GM21529 (cell line): ENCODE measurements around the gene KANK3.
"Not testable (repeated sequence)": the region's sequence is repeated elsewhere in the genome, so short reads cannot be mapped to it uniquely, and the experiment has no call there.

Experiments
- ATAC-seq: cut with Tn5 transposase; IDR thresholded peaks from one replicate; pipeline ENCODE4 v1.9.1; 2021; ENCODE audit not compliant: unreplicated experiment

Gene KANK3

DNA sequence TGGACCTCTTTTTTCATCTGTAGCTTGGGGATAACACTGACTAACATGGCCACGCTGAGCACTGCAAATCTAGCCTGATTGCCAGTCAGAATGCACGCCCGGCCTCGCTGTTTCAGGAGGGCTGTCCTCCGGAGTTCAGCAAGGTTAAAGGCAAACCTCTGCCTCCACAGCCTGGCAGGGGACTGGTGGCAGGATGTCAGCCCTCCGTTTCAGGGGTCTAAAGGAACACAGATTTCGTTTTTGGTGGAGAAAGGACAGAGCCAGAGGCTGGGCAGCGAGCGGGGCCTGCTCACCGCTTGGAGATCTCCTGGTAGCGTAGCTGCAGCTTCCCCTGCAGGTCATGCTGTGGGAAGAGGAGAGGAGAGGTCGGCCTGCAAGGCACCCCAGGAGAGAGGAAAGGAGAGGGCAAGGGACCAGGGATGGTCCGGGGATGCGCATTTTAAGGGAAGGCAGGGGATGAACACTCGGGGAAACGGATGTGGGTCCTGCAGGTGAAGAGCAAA, 22.4 kb downstream of the KANK3 start:
- peak; percentile 16 for ATAC-seq

DNA sequence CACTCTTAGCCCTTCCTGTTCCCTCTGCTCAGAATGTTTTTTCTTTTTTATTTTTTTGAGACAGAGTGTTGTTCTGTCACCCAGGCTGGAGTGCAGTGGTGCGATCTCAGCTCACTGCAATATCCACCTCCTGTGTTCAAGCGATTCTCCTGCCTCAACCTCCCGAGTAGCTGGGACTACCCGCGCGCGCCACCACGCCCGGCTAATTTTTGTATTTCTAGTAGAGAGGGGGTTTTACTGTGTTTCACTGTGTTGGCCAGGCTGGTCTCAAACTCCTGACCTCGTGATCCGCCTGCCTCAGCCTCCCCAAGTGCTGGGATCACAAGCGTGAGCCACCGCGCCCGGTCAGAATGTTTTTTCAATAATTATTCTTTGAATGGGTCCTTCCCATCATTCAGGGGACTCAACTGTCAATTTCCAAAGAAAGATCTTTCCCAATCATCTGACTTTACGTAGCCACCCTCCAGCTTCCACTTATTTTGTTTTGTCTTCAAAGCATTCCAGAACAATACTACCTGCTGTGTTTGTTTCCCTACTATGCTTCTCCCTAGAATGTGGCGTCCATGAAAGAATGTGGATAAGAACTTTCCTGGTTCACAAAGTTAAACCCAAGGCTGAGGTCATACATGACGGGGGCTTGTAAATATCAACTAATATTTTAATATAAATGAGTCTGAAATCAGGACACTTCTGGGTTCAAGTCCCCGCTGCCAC, 23.1 kb downstream of the KANK3 start:
- ATAC-seq: no peak

DNA sequence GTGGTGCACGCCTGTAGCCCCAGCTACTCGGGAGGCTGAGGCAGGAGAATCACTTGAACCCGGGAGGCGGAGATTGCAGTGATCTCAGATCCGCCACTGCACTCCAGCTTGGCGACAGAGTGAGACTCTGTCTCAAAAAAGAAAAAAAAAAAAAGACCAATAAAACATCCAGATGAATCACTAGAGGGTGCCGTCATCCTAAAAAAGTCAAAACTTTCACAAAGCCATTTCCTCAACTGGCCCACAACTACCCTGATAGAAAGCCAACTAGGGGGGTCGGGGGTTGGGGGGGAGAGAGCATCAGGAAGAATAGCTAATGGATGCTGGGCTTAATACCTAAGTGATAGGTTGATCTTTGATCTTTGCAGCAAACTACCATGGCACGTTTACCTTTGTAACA, 24.2 kb downstream of the KANK3 start:
- not testable (repeated sequence) for ATAC-seq

DNA sequence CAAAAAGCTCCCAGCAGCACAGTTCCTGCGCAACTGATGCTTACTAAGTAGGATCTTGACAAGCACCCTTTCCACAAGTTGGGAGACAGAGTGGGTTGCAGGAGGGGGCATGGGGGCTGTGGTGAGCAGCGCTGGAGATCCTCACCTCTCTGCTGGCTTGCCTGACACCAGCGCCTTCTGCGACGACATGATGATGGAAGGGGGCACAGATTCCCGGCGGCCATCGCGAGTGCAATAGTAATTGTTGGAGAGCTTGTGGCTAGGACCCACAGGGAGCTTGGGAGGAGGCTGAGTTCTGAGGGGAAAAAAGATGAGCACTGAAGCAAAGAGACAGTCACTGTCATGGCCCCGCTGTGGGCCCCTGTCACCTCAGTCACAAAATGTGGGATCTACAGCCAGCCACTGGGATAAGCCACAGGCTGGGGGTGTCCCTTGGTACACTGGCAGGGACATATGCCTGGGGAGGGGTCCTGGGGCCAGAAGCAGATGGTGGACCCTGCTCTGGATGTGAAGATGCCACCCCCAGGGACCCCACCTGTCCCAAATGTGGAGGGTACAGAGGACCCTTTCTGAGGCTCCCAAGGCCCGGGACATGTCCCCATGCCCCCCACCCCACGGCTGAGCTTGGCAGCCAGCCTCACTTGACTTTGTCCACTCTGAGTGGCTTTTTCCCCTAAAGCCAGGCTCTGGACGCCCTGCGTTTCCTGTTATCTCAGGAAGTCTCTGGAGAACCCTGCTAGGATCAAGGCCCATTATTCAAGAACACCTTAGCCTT, 26.5 kb downstream of the KANK3 start:
- ATAC-seq: no peak

DNA sequence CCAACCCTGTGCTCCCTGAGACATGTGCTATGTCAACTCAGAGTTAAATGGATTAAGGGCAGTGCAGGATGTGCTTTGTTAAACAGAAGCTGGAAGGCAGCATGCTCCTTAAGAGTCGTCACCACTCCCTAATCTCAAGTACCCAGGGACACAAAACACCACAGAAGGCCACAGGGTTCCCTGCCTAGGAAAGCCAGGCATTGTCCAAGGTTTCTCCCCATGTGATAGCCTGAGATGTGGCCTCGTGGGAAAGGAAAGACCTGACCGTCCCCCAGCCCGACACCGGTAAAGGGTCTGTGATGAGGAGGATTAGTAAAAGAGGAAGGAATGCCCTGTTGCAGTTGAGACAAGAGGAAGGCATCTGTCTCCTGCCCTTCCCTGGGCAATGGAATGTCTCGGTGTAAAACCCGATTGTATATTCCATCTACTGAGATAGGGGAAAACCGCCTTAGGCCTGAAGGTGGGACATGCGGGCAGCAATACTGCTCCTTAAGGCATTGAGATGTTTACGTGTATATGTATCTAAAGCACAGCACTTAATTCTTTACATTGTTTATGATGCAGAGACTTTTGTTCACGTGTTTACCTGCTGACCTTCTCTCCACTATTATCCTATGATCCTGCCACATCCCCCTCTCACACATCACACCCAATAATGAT, 28.0 kb downstream of the KANK3 start:
- ATAC-seq: not testable (repeated sequence)

DNA sequence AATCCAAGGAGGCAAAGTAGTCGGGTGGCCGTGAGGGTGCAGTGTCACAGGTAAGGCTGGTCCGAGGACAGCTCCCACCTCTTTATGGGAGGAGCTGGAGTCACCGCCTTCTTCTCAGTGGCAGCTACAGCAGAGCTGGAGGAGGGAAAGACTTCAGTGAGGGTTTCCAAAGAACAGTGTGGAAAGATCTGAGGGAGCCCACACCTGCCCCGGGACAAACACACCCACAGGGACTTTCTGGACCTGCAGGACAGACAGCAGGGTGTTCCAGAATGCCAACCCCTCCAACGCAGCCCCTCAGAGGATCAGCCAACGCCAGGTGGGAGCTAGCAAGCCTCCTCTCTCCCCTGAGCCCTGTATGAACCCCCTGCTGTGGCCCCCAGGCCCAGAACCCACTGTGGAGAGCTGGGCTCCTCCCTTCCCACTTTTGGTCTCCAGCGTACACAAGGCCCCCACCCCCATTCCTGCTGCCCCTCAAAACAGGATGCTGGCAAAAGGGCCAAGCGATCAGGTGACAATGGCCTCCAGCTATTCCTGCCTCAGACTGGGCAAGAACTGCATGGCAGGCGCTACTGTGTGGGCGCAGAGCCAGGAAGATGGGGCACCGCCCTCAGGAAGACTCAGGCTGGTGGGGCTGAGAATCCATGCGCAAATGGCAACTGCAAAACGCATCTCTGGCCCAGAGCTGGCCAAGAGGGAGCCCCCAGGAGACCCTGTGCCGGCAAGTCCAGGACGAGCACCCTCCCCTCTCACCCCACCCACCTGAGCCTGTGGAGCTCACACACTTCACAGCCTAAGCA, 31.4 kb downstream of the KANK3 start:
- ATAC-seq: no peak

DNA sequence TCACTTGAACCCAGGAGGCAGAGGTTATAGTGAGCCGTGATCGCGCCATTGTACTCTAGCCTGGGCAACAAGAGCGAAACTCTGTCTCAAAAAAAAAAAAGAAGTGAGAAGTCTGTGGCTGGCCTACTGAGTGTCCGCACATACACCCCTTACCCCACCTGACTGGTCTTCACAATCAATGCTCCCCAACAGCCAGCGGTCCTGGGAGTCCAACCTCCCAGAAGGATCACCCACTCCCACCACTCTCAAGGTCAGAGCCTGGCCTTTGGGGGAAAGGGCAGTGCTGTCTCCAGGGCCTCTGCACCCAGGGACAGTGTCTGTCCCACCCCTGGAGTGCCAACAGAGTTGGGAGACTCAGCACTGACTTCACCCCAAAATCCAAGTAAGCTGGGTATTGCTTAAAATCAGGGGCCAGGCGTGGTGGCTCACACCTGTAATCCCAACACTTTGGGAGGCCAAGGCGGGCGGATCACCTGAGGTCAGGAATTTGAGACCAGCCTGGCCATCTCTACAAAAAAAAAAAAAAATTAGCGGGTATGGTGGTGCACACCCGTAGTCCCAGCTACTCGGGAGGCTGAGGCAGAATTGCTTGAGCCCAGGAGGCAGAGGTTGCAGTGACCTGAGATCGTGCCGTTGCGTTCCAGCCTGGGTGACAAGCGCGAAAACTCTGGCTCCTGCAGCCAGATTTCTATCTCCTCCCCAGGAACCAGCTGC, 32.6 kb downstream of the KANK3 start:
- ATAC-seq: no peak

DNA sequence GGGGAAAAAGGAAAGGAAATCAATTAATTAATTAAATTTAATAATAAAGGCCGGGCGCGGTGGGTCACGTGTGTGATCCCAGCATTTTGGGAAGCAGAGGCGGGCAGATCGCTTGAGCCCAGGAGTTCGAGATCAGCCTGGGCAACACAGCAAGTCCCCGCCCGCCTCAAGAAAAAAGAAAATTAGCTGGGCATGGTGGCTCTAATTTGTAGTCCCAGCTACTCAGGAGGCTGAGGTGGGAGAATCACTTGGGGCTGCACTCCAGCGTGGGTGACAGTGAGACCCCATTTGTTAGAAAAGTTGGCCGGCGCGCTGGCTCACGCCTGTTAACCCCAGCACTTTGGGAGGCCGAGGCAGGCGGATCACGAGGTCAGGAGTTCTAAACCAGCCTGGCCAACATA, 34.2 kb downstream of the KANK3 start:
- ATAC-seq: no peak

DNA sequence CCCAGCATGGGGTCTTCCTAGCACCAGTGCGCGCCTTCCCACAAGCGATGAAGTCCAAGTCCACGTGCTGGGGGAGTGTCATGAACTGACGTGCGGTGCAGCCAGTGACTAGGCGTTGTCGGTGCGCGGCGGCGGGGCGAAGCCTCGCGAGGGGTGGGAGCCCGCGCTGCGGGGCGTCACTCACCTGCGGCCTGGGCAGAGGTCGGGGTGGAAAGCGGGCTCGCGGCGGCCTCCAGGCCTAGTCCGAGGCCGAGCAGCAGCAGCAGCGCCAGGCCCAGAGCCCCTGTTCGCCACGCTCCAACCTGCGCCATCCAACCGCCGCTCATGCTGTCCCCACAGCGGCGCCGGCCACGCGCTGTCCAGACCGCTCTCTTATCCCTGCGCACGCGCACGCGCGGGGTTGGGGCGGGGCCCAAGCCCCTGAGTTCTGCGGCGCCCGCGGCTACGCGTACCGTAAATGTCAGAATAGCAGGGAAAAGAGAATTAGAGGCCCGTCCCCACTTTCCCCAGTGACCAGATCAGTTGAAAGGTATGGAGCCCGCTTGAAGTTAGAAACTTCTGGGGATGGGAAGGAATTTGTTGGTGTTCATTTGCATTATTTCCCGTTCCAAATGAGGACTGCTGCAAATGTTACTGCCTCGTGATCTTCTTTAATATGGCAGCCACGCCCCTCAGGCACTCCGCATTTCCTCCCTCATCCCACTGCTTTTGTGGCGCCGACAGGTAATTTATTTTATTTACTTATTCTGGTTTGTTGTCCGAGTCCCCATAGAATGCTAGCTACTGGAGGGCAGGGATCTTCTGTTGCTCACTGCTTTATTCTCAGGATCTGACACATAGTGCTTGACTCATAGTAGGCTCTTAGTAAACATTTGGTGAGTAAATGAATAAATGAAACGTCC, 34.8 kb downstream of the KANK3 start, which contains the start of gene CD320:
TSS of gene CD320 (minus strand) at position 394 of the 902 bp plus-strand sequence. CDS start at position 326, 68 bp downstream.
- peak; percentile 73 for ATAC-seq

DNA sequence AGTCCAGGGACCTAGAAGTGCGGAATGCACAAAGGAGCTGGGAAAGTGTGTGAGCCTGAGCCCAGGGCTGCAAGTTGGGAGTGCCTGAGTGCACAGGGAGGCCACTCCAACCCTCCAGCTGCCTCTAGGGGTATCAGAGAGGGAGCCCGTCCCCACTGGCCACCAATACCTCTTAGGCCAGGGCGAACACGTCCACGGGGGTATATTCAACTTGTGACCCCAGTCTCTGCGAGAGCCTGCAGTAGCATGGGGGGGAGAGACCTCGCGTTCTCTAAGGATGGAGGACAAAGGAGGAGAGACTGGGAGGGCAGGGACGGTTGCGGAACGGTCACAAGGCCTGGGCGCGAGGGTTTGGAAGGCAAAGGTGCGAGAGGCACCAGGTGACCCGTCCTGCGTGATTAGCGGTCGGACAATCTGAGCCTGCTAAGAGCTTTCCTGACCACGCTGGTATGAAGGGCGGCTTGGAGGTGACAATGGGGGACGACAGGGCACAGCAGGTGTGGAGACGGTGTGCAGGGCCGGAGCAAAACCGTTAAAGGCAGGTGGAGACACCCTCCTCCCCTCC, 35.6 kb downstream of the KANK3 start:
- ATAC-seq: no peak

DNA sequence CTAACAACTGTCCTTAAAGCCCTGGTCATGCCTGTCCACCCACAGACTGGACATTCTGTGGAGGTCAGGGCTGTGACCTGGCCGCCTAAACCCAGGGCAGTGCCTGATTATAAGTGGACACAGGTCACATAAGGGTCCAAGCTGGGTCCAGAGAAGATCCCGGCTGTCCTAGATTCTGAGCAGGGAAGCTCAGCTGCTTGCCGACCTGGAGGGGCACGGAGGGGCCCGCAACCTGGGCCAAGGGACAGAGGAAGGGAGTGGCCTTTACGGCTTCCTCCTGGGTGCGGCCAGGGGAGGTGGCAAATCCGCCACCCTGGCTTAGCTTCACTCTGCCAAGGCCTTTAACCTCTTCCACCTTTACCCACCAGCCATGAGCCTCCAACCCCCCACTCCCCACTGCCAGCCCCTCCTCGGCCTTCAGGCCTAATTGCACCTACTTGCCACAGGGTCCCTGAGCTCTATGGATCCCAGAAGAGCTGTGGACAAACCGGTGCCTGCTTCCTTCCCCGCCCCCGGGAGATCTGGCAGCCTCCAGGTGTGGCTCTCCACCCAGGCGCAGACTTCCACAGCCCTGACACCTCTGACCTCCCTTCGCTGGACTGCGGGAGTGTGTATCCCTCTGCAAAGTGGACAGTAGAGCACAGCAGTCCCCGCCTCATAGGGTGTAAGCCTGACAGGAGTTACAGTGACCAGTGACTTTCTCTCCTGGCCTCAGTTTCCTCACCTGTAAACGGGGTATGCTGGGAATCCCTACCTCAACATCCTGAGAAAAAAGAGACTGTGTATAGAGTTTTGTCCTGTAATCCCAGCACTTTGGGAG, 36.6 kb downstream of the KANK3 start:
- no peak for ATAC-seq

DNA sequence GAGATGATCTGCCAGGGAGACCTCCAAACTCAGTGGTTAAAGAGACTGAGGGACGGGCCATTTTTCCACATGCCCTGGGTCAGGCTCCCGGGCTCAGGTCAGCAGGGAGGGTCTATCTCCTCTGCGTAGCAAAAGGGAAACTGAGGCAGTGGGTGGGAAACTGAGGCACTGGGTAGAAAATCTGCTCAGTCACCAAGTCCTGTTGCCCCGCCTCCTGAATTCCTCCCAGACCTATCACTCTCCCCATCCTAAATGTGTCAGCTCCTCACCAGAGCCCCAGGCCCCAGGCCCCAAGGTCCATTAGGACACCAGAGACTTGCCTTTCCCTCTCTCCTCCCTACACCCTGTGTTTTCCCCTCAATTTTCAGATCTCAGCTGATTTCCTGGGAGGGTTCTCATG, 37.3 kb downstream of the KANK3 start:
- no peak for ATAC-seq

DNA sequence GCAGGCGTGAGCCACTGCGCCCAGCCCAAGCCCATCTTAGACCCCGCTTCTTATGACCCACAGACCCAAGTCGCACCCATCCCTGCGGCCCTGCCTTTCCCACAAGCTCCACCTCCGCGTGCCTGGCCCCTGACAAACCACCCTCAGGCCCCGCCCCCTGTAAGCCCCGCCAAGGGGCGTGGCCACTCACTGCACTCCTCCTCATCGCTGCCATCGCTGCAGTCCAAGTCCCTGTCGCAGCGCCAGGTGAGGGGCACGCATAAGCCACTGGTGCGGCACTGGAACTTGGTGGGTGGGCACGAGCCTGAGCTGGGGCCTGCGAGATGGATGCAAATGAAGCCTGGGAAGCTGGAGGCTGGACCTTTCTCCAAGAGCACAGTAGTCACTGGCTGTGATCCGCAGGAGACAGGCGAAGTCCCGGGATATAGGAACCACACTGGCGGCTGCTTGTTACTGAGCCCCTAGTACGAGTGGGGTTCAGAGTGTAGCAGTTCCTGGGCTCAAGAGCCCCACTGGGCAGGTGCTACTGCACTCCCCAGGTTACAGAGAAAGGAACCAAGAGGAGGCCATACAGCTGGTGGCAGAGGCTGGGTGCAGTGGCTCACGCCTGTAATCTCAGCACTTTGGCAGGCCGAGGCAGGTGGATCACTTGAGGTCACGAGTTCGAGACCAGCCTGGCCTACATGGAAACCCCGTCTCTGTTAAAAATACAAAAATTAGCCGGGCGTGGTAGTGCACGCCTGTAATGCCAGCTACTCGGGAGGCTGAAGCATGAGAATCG, 38.0 kb downstream of the KANK3 start:
- no peak for ATAC-seq

DNA sequence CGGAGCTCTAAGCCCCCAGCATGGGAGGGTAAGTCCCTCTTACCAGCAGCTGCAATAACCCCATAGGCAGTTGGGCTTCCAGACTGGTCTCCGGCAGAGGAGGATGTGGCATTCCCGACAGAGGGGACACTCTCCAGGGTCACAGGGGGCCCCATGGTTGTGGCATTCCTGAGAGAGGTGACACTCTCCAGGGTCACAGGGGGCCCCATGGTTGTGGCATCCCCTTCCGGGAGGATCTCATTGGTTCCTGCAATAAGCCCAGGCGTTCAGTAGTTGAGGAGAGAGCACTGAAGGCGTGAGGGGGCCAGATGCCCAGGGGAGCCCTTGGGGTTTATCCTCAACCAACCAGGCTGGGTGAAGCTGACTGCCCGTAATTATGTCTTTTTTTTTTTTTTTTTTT, 40.3 kb downstream of the KANK3 start:
- ATAC-seq: no peak

DNA sequence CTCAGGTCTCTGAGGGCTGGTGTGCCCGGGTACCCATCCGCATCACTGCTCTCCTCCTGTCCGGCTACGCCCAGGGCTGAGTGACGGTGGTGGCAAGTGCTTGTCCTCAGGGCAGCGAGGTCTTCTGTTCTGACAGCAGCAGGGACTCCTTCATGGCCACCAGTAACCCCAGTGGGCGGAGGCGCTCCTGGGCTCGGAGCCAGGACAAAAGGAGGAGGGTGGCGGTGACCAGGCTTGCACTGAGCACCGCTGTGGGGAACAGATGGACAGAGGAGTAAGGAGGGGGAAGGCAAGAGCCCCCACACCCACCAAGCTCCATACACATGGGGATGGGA, 40.7 kb downstream of the KANK3 start:
- no peak for ATAC-seq

DNA sequence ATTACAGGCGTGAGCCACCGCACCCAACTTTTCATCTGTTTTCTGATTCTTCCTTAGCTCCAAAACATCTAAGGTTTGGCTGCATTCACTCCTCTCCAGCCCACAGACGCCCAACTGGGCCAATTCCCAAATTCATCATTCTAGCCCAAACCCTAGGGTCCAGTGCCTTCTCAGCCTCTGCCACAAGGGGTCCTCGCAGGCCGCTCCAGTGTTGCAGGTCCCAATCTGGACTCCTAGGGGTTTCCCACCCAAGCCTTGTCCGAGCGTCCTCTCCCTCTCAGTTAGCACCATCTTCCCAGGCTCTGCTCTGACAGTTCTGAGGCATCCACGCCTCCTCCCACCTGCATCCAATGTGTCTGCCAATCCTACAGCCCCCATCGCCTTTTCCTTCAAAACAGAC, 51.7 kb downstream of the KANK3 start:
- not testable (repeated sequence) for ATAC-seq

DNA sequence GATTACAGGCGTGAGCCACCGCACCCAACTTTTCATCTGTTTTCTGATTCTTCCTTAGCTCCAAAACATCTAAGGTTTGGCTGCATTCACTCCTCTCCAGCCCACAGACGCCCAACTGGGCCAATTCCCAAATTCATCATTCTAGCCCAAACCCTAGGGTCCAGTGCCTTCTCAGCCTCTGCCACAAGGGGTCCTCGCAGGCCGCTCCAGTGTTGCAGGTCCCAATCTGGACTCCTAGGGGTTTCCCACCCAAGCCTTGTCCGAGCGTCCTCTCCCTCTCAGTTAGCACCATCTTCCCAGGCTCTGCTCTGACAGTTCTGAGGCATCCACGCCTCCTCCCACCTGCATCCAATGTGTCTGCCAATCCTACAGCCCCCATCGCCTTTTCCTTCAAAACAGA, 66.6 kb downstream of the KANK3 start:
- not testable (repeated sequence) for ATAC-seq
